IPS-NIHi7 (cell line): ENCODE data around the gene CHMP4A.
A peak's percentile ranks its signal among the peaks of the same experiment; 100 is the strongest.

Experiments used
- DNase-seq: peaks from one replicate; pipeline ENCODE4 v3.0.0; 2012; ENCODE audit warnings: mixed read lengths; ENCODE audit errors: extremely low spot score

The CHMP4A gene, protein sequence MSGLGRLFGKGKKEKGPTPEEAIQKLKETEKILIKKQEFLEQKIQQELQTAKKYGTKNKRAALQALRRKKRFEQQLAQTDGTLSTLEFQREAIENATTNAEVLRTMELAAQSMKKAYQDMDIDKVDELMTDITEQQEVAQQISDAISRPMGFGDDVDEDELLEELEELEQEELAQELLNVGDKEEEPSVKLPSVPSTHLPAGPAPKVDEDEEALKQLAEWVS

DNA sequence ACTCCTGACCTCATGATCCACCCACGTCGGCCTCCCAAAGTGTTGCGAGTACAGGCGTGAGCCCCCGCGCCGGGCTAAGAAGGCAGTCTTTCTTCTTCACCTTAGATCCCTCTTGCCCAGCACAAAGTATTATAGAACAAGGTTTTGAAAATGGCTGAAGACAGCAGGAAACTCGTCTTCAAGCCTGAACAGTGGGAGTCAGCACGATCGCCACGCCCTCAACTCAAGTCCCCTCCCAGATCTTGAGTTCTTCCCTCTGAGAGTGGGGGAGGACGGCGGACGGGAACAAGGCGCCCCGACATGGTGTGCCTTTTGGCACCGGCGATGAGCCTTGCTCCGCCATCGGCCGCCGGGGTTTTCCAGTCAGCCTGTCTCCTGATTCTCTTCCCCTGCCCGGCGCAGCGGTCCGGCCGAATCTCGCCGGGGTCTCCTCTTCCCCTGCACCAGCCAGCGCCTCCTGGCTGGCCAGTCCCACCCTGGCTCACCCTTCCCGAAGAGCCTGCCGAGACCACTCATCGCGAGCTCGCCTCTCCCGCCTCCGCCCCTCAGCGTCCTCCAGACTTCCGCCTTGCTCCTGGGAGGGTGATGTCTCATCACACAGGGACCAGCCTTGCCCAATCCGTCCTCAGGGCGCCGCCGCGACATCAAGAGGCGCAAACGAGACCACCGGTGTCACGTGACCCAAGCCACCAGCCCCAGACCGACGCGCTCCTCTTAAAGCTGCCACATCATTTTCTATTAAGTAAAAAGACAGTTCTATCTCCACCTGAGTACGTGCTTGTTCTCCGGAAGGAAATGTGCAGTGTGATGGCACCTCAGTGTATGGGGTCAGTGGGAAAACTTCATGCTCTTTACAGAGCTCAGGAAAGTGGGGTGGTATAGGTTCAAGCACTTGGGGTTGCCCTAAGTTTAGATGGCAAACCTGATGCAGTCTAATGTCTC is at the start of gene CHMP4A:
CHMP4A (minus strand) TSS at position 565 of the 942 bp plus-strand sequence; CDS start at position 516, 49 bp downstream.
- peak; percentile 98 for DNase-seq

DNA sequence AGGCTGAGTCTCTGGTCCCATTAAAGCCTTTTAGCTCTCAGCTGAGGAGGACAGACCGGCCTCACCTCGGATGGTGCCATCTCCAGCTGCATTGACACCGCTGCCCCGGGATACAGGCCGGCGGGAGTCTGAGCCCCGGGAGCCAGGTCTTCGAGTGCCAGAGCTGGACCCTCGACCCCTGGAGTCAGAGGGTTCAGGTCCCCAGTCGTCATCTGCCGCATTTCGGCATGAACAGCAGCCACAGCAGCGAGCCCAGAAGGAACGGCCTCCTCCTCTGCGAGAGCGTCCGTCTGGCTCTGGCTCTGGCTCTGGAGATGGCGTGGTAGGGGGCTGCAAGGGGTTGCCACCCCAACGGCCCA is 48.7 kb upstream of the CHMP4A start:
- DNase-seq: no peak

DNA sequence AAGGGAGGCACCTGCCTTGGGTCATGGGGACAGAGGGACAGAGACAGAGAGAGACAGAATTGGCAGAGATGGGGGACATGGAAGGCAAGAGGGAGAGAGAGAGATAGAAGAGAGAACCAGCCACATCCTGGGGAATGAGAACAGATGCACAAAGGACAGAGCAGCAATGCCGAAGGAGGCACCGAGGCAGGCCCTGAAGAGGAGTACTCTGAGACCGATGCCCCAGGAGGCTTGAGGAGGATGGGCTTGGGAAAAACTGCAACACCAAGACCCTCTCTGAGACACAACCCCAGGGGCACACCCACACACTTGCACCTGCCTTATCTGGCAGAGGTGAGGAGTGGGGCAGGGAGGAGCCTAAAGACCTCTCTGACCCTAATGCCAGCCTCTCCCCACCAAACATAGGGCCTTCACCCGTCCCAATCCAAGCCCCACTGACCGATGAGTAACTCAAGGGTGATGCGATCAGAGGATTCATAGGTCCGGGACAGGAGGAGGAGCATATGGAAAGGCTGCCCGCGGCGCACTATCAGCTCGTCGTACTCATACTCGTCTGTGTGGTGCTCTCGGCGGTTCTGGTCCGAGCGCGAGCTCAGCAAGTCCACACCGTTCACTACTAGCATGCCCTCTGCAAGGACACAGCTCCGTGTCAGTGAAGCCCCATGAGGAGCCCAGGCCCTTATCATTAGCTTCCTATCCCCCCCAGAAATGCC is 48.1 kb upstream of the CHMP4A start:
- no peak for DNase-seq

DNA sequence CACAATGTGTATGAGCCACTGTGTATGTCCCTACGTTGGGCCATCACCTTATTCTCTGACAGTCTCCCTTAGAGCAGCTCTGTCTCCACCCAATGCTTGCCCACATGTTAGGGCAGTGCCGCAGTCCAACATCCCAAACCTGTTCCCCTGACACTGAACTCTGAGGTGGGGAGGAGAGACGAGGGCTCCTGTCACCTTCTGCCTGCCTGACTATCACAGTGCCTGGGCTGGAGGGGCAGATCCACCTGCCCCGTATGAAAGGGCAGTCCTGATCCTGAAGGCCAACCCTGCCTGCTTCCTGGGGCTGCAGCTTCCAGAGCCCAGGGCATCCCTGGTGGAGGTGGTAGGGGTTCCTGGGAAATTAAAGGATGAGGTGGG is 47.5 kb upstream of the CHMP4A start:
- no peak for DNase-seq

DNA sequence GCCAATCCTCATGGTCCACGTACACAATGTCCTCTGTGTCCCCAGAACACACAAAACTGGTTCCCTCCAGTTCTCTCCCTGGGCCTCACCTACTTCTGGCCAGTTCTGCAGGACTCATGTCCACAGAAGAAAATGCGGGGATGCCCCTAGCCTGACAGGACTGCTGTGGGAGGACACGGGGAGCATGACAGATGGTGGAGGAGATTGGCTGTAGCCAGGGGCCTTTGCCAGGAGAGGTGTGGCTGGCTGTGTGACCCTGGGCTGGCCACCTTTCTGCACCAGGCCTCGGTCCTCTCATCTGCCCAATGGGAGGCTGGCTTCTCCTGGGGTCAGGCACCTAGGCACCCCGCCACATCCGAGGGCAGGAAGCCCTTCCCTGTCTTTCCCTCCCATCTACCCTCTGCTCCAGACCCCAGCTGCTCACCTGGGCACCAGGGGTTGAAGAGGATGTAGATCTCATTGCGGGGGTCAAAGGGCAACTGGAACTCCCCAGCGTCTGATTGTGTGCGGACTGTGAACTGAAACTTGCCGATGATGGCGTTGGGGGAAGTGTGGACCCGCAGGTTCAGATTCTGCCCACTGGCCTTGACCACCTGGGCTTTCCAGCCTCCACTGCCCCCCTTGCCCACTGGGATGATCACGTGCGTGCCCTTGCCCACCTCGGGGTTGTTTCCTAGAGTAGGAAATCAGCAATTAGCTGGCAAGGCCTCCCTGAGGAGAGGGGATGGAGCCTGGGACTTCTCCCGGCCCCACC is 46.9 kb upstream of the CHMP4A start:
- DNase-seq: no peak

DNA sequence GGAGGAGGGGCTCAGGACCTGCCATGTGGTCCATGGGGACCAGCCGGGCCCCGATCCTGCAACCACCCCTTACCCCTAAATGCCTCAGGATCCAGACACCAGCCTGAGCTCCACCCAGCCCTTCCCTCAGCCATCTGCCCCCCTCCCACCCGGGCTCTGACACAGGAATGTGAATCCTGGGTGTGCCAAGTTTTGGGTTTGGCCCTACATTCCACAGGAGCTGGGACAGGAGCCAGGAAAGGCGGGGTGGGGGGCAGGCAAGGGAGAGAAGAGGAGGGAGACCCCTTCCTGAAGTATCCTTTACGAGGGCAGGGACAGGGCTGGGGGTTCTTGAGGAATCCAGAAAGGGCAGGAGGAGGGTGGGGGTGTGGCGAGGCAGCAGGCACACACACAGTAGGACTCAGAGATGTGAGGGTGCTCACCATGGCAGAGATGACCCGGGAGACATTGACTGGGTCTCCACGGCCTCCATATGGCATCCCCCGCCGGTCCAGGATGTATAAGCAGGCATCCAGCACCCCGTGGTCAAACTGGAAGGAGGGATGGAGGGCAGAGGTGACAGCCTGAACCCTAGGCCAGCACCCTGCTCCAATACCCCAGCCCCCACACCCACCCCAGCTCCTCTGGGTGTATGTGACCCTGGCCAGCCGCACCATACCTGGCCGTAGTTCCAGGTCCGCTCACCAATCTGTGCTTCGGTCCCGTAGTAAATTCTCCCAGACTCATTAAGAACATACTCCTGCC is 46.2 kb upstream of the CHMP4A start:
- no peak for DNase-seq

DNA sequence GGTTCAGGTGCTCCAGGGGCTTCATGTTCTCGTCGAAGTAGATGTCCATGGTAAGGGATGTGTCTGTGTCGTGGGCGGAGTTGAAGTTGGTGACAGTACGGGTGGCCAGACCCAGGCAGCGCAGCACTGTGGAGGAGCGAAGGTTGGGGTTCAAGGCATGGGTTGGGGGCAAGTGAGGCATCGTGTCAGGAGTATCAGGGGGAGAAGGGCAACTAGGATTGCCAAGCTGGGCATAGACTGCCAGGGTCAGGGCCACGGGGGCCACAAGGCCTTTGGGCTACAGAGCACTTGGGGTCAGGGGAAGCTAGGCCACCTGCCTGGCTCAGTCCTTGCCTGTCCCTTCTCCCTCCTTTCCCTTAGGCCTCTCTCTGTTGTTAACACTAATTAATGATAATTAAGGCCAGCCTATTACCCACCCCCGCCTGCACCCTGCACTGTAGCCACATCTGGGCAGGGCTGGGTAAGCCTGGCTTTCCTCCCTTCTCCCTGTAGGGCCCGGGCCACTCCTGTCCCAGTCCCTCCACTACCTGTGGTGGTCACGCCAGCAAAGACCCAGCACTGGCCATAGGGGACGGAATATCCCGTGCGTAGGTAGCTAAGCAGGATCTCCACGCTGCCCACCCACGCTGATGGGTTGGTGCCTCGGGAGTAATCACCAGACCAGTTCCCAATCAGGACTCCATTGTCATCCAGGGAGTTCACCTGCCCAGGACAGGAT is 45.4 kb upstream of the CHMP4A start:
- no peak for DNase-seq

DNA sequence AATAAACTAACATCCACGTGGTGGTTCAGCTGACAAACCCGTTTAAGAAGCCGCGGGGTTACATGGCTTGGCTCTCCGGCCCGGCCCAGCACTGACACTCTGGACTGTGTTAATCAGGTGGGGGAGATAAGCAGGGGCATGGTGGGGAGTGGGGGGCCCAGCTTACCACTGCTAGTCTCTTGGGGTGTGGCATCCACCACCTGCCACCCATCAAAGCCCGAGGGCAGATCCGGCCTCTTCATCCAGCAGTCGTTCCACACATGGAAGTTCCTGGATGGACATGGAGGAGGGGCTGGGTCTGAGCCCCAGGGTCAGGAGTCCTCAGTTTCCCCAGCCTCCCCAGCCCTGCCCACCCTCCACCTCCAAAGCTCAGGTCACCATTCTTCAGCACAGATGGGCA is 44.8 kb upstream of the CHMP4A start:
- no peak for DNase-seq

DNA sequence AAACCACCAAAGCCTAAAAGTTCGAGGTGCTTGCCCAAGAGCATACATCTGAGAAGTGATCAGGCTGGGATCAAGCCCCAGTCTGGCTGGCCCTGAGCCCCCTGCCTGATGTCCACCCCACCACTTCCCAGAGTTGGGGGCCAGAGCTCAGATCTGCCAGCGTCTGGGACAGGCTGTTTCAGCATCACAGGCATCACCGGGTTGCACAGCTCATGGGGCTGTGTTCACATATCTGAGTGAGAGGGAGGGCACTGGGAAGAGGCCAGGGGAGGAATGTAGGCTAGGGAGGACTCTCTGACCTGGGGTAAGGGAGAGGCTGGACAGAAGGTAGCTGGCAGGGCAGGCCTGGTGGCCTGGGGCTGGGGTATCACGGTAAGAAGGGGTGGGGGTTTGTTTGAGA is 43.7 kb upstream of the CHMP4A start:
- DNase-seq: no peak

DNA sequence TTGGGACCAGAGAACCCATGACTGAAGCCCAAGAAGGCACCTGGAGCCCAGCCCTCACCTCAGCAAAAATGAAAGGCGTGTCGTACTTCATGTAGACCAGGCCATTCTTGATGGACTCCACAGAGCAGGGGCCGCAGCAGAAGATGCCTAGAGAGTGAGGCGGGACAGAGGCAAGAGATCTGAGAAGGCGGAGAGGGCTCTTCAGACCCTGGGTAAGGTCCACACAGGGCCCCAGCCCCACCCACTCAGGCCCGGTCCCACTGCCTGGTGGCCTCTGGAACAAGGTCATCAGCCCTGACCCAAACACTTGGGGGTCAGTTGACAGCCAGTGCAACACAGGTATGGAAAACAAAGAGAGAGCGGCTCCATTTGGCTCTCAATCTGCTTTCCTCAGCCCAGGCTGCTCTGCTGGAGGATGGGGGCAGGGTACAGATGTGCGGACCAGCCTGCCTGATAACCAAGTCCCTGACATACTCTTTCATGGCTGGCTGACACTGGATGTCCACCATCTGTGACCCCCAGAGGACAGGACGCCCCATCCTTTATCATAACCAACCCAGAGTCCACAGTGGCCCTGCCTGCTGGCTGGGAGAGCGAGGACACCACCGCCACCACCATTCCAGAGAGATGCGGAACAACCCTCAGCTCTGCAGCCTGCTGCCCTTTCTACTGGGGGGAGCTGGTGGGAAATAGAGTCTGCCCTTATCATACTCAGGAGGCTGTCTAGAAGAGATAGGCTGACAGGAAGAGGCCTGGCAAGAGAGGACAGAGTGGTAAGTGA is 42.8 kb upstream of the CHMP4A start:
- no peak for DNase-seq

DNA sequence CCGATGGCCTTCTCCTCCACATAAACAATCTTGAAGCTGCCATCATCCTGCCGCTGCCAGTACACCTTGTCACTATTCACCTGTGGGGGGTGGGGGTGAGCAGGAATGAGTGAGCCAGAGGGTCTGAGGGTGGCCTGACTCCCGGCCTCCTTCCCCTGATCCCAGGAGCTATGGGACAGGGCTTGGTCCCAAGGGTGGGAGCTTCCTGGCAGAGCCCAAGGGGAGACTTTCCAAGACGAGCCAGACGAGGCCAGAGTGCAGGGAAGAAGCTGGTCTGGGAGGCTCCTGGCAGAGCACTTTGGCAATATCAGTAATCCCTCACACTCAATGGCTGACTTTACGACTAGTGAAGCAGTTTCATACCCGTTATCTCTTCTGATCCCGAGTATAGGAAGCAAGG is 42.1 kb upstream of the CHMP4A start:
- DNase-seq: no peak

DNA sequence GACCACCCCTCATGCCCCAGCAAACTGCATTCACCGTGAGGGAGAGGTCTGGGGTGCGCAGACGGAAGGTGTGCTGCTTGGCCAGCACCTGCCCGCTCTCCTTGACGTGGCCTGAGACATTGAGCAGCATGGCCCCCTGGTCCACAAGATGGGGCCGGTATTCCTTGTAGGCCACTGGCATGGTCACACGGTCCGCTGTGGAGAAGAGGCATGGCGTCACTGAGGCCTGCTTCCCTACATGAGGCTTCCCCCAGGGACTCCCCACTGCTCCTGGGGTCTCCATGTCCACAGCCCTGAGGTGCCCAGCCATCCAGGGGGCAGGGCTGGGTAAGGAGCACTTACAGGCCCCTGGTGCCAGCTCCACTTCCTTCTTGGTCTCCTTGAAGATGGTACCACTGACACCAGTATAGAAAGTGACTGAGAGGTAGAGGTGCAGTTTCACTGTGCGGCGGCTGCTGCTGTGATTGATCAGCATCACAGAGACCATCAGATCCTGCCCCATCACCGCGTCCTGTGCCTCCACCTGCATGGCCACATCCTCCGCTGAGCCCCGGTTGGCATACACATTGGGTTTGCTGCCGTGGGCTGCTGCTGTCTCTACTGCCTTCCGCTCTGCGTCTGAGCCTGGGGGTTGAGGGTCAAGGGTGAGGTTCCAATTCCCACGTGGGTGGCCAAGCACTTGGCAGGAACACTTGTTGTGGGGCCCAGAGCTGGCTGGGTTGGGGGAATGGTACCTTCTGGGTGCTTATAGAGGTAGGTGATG is 41.5 kb upstream of the CHMP4A start:
- no peak for DNase-seq

DNA sequence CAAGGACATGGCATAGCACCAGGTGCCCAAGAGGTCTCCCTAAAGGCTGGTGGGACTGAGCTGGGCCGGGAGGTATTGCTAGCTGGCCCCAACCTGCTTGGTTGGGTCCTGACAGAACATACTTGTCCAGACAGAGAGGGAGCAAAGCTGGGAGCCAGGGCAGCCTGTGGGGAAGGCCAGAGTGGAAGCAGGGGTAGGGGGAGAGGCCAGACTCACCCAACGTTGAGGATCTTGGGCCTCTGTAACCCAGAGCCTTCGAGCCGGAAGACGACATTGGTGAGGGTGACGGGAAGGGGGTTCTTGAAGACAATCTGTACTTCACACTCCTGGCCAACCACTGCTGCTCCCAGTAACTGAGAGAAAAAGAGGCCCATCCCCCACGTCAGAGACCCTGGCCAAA is 40.6 kb upstream of the CHMP4A start:
- no peak for DNase-seq

DNA sequence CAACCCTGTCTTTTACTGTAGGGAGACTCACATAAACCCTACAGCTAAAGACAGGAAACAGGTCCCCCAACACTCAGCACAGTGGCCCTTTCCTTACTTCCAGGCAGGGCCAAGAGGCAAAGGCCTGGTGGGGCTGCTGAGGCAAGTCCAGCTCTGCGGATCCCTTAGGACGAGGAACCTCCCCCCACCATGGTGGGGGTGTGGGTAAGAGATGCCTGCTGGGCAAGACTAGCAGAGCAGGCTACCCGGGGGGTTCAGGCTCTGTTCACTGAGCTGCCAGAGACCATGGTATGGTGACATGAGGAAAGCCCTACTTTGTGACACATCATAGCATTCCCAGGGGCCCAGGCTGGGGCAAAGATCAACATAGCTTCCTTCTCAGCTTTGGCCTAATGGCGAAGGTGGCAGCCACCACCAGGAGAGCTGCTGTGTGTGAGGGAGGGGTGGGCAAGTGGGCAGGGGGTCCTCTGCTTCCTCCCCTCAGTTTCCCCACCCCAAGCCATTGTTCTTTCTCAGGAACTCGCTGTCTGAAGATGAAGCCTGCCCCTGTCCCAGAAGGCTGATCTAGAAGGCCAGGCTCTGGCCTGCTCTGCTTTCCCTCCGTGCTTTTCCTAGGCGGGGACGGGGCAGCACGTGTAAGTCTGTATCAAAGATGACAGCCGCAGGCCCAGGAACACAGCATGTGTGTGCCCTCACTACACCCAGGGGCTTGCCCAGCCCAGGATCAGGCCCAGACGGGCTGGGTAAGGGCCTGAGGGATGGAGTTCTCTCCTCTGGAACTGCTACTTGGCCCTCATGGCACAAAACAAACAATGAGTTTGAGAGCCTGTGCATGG is 39.2 kb upstream of the CHMP4A start:
- no peak for DNase-seq

DNA sequence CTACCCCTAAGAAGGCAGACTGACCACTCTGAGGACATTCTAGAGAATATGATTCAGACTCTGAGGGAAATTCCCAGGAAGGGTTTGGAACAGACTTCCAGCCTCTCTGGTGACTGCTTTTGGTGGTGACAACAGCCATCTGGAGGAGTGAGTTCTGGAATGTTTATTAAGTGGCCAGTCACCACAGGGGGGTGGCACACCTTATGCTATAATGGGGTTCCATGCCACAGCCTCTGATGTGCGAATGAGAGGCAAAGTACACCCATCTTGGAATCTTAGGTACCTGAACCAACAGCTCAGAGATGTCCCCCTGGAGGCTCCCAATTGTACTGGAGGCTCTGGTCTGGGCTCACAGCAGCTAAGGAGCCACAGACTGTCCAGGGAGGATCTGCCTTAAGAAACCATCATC is 38.6 kb upstream of the CHMP4A start:
- DNase-seq: no peak

DNA sequence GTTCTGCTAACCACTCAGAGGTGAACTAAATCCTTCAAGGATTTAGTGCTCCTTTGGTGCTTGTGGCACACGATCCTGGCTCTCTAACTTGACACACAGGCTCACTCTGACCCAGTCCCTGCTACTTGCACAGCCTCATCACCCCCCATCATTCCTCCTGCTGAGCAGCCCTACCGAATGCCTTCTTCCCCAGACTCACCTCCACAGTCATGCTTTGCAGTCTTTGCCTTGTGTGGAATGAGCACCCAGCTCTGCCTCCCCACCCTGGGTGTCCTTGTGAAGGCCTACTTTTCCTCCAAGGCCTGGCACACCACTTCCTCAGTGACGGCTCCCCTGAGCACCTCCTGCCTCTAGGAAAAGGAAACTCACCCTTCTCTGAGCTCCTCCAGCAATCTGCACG is 37.1 kb upstream of the CHMP4A start:
- no peak for DNase-seq

DNA sequence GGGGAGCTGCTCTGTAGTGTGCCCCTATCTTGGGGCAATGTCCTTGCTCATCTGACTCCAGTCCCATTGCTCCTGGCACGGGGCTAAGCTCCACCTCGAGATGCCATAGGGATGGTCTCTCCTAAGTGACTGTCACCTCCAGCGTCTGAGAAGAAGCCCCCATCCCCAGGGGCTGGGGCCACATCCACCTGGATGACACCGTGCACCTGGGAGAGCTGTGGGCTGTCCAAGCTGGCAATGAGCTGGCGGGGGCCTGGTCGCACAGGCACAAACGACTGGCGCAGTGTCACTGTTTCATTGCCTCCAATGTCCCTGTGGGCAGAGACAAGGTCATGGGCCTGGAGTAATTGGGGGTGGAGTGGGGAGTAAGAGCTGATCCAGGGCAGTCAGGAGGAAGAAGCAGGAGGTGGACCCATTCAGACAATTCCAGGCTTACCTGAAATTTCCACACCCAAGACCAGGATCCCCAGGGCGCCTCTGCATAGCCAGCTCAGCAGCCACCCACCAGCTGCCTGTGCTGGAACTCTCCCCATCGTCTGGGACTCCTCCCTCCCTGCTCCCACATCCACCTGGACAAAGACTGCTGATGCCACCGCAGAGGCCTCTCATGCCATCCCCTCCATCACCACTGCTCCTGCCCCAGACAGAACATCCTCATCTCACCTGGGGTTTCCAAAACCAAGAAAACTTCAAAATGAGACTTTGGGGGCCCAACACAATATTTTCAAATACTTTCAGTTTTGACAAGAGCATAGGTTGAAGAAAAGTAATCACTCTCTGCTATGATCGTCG is 36.1 kb upstream of the CHMP4A start:
- no peak for DNase-seq
